ENCODE data around the gene TEC.

DNA sequence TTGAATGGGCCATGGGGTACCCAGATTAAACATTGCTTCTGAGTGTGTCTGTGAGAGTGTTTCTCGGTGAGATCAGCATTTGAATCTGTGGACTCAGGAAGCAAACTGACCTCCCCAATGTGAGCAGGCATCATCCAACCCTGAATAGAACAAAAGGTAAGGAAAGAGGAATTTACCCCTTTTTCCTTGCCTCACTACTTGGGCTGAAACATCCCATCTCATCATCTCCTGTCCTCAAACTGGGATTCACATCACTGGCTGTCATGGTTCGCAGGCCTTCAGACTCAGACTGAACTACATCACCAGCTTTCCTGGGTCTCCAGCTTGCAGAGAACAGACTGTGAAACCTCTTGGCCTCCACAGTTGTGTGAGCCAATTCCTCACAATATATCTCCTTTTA, 47.1 kb downstream of the TEC start:
- TF ChIP-seq, protein P1, sequence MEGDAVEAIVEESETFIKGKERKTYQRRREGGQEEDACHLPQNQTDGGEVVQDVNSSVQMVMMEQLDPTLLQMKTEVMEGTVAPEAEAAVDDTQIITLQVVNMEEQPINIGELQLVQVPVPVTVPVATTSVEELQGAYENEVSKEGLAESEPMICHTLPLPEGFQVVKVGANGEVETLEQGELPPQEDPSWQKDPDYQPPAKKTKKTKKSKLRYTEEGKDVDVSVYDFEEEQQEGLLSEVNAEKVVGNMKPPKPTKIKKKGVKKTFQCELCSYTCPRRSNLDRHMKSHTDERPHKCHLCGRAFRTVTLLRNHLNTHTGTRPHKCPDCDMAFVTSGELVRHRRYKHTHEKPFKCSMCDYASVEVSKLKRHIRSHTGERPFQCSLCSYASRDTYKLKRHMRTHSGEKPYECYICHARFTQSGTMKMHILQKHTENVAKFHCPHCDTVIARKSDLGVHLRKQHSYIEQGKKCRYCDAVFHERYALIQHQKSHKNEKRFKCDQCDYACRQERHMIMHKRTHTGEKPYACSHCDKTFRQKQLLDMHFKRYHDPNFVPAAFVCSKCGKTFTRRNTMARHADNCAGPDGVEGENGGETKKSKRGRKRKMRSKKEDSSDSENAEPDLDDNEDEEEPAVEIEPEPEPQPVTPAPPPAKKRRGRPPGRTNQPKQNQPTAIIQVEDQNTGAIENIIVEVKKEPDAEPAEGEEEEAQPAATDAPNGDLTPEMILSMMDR (IDR thresholded peaks at IDR 0.05; ENCODE audit: control extremely low read depth in 1 of 3, insufficient read depth in 1 of 3, low read depth in 1 of 3, low read length in 3 of 3), result no peak
- no peak for TF ChIP-seq CEBPB (IDR thresholded peaks at IDR 0.05; ENCODE audit: low read depth, low read length)
- no peak for TF ChIP-seq RNF2 (IDR thresholded peaks at IDR 0.05; ENCODE audit: borderline replicate concordance, low read depth, low read length, missing control alignments, poor library complexity, severe bottlenecking)
- no peak for TF ChIP-seq JUND (IDR thresholded peaks at IDR 0.05; ENCODE audit: low read length)

Measured in H1 (cell line).